SU-DHL-6 (cell line): Measurements from ENCODE around the gene PLA2G2A.

Experiments
- CTCF ChIP-seq: fragments of 200-600 bp; sonication (generic); IDR thresholded peaks from one replicate; pipeline ENCODE4 v1.5.1; 2017; ENCODE audit warnings: antibody characterized with exemption, mild to moderate bottlenecking, low read length, moderate library complexity; ENCODE audit not compliant: insufficient read depth, poor library complexity, severe bottlenecking
- EZH2phosphoT487 ChIP-seq: fragments of 200-600 bp; sonication (generic), shearing (Covaris generic); conservative IDR thresholded peaks from 2 replicates; pipeline ENCODE4 v1.6.1; 2018; ENCODE audit warnings: mild to moderate bottlenecking, antibody characterized with exemption, low read length, moderate library complexity, mixed read lengths

DNA sequence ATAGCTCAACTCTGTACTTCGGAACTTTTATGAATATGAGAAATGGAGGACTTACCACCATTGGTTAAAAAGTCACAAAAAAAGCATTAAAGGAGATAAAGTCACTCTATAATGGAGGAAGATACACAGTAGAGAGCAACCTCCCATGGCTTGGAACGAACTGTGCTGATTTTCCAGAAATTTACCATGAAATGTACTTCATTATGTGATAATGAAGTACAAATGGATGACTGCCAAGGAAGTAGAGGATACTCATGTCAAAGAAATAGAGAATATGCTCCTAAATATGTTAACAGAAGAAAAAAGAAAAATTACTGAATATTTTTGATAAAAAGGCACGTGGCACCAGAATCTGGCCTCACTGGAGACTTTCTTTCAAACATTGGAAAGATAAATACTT lies 32.4 kb downstream of the PLA2G2A start:
- TF ChIP-seq EZH2phosphoT487 (no peak), CTCF (no peak)
